Hematopoietic multipotent progenitor cell (in vitro differentiated cells): Measurements from ENCODE around the gene SCRN1. TPM values are rescaled to one million over a fixed set of nuclear protein-coding genes. Genes with fewer than 3 reads are reported as not detected.

Experiments
- DNase-seq, 3 donors: peaks; one replicate each; pipeline ENCODE4 v3.0.0-alpha.2; 2011 to 2015; ENCODE audit warnings: low read depth in 2 of 3, low spot score in 2 of 3
- total RNA-seq: library from RNA; depleted of rRNA; stranded (reverse); fragments of >200 nt; gene quantifications from one replicate; pipeline ENCODE4 v1.2.3, GENCODE V29; 2012

SCRN1 gene
- total RNA-seq, 1 donor: 36.4 TPM

DNA sequence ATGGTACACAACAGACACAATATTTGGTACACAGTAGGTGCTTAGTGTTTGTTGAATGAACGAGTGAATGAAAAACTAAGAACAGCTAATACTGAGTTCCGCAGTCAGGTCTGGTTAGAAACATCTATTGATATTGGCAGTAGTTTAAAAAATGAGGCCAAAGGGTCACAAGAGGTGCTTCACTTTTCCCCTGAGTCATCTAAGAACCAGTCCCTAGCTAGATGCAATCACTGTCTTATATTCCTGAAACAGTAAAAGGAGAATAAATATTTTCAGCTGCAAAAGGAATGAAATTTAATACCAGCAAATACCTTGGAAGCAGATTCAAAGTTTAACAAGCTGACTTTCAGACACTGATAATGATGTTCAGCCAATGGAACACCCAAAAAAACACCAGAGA lies 54.5 kb downstream of the SCRN1 start:
- no peak for DNase-seq

DNA sequence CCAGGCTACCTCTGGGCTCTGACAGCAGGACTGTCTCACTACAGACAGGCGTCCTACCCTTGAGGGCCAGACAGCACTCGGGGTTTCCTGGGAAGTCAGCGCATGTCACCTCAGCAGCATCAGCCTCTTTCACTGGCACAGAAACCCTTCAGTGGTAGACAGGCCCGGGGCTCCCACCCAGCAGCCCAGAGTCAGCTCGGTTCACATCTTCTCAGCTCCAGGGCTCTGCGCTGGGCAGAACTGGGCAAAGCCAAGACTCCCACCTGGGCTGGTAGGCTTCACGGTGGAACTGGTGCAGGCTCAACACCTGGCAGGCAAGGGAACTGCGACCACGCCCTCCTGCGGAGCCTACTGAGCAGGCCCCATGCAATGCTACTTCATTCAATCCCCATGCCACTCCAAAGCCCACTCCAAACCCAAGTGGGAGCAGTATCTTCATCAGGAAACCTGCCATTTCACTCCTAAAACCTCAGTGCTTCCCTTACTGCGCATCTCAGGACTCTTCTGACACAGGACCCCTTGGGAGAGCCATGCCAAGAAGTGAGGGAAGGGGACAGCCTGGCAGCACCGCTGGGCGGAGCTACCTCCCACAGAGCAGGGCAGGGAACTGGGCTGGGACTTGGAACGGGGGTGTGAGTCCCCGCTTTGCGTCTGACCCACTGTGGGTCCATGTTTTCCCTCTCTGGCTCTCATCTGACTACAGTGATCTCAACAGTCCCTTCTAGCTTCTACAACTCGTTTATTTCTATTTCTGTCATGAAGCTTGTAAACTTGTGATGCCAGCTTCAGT lies 60.4 kb downstream of the SCRN1 start:
- no peak for DNase-seq

DNA sequence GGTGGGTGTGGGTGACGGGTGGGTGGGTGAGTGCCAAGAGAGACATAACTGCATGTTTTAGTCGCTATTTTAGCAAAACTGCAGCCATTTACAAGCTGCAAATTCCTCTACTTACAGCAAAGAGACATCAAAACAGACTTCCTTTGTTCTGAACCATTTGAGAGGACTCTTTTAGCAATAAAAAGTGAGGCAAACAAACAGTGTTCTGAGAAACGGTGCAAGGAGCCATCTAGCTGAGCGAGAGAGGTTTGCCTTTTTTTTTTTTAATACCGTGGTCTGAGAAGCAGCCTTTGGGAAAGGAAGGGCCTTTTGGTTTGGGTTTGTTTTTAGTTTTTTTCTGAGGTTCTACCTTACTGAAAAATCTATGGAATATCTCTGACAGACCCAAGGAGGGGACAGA lies 62.9 kb downstream of the SCRN1 start:
- DNase-seq: no peak

DNA sequence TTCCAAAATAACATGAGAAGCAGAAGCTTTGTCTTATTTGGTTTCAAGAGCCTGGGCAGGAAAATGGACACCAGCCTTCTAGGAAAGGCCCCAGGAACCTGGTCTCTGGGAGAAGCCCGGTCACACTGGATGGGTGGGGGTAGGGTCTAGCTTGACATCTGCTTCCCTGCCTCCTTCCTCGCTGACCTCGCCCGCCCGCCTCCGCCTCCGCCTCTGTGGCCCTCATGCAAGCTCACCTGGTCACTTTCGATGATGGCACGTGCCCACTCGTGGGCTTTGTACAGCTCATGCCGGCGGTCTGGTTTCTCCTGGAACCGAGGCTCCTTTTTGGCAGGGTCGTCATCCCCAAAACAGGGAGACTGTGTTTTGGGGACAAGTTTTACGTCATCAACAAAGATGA lies 63.4 kb downstream of the SCRN1 start:
- no peak for DNase-seq

DNA sequence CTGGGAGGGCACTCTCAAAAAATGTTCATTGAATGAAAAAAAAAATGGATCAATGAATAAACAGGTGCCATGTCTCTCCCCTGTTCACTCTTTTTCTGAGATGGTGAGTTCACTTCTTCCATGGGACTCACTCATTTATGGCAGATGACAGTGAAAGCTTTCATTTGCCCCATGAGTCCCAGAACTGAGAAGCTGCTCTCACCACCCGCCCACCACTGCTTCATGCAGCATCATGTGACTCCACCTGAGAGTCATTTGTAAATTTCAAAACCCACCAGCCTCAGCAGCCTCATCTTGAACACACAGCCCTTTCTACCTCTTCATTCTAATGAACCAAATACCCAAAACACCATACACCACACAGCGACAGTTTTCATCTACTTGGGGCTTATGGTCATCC lies 64.9 kb downstream of the SCRN1 start:
- DNase-seq: no peak

DNA sequence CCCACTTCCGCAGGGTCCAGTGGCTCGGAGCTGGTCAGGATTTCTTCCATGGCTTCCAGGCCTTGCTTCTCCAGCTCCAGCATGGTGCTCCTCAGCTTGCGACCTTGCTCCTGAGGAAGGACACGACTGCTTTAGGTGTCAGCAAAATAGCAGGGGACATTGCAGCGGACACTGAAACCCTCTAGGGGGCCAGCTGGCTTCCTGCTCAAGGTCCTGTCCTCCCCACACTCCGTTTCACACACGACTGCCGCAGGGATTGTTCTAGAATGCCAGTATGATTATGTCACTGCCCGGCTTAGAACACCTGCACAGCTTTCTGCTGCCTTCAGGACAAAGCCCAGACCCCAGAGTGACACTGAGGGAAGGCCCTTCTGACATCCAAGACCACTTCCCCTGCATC lies 65.6 kb downstream of the SCRN1 start:
- no peak for DNase-seq

DNA sequence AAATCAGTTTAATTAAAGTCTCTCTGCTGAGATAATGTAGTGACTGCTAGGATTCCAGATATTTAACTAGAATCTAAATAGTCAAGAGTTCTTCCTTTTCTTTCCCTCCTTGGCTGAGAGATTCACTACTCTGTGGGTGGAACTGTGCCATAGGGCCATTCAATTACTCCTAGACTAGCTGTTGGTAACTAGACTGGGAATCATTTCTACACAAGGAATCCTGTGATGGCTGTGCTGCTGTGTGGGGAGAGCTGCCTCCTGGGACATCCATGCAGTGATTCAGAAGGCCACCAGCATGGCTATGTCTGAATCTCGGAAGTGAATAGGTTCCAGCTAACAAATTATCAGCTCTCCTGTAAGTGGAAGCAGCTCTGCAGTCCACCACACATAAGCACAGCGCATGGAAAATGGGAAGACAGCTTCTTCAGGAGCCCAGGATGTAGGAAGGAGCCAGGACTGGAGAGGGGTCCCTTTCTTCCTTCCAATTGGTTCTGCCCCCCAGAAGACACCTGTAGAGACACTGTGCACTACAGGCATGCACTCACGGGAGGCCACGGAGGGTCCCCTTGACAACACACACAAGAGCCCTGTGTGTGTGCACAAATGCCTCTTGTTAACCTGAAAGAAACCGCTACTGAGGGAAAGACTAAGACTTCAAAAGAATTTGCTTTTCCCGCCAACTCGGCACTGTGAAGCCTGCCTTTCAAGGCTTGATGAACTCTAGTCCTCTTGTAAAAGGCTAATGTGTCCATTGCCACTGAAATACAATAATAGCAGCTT lies 66.5 kb downstream of the SCRN1 start:
- no peak for DNase-seq

DNA sequence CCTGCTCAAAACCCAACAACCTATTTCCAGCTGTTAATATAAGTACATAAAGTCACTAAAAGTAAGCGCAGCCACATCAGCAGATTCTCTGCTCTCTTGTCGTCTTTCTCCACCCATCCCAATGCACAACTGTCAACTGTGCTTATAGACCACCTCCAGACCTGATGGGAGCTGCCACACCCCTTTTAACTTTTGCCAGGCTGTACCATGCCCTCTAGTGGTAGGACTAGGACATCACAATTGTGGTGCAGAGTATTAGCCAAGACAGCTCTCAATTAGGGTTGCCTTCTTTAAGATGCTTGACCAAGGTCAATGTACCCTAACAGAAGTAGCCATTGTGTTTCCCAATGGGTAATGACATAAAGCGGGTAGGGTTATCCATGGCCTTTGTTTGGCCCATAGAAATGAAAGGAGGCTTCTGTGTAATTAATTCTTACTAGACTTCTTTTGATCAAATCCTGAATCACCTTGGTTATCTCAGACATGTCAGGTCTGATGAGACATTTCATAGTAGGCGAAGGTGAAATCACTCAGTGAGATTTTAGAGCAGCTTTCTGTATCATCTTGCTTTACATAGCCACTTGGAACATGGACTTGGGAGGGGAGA lies 68.1 kb downstream of the SCRN1 start:
- DNase-seq: peak; percentile 4 to 78 (median 61)

DNA sequence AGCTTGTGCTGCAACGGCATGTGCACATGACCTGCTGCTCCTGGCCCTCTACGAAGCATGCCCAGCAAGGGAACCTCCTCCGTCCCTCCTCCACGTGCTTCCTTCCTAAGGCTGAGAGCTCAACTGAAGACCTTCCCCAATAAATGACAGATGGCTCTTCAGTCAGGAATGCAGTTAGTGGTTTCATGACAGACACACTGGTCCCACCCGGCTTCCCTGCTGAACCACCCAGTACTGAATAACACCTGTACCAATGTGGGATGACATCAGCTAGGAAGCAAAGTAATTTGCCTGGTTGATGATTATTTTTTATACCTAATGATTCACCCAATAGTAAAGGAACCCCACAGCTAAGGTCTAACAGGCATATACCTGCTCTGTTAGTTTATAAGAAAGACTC lies 69.1 kb downstream of the SCRN1 start:
- no peak for DNase-seq

DNA sequence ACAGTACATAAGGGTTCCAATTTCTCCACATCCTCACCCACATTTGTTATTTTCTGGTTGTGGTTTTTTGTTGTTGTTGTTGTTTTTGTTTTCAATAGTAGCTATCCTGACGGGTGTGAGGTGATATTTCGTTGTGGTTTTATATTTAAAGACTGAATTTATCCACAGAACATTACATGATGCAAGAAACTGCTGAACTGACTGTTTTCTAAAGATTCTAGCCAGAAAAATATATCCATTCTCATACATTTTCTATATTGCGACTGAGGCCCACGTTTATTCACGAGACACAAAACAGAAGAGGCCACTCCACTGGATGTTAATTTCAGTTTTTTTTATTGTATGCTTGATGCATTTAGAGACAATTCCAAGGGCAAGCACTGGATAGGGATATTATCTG lies 69.8 kb downstream of the SCRN1 start:
- no peak for DNase-seq

DNA sequence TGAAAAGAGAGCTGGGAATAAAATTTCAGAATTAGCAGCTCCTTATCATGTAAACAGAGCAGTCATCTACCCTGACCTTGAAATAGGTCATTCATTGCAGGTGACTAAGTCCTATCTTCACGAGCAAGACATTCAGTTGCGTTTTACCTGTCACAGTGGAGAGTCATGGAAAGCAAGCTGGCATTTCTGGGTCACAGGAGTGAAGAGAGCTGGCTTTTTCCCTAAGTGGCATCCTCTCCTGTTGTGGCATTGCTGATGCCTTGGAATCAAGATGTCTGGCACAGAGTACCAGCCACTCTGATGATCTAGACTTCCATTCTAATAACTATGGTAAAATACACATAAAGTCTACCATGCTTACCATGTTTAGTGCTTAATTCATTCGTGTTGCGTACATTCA lies 70.8 kb downstream of the SCRN1 start:
- no peak for DNase-seq

DNA sequence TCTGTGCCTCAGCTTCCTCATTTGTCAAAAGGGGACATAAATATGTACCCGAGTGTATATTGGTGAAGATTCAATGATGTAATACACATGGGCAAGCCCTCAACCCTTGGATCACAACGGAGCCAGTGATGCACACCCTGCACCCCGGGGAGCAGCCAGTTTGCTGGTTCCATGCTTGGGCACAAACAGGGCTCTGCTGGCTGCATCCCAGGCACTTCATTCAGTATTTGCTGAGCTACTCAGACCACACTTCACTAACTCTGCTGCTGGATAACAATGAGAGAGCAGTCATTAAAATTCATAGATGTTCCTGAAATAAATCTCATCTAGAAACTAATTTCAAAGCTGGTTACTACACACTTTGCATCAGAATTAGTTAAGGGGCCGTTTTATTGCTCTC lies 72.0 kb downstream of the SCRN1 start:
- DNase-seq: no peak

DNA sequence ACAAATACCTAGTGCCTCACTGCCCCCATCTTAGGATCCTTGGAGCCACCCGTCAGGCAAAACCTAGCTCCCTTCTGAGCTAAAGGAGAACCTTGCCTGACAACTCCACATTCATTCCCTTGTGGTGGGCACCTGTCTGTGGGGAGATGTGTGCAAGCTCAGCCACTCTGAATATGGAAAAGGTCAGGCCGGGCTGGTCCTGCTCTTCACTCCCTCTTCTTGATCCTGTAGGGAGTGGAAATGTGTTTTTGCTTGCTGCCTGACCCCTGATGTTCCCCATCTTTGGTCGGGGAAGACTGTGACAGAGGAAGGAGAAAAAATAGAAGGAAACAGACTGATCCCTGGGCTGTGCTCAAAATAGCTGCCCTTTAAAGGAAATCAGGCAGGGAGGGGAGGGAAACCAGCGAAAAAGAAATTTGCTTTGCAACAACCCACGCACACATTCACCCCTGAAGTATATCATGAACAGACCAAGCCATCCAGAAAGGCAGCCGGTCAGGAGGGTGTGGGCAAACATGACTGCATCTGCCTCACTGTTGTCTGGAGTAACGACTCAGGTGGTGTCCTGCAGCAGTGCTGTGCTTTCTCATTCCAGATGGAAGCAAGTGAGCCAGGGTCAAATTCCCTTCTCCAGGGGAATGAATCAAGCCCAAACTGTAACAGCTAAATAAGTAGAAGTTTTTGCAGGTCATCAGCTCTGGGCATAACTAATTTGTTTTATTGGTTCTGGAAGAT lies 74.0 kb downstream of the SCRN1 start:
- DNase-seq: no peak

DNA sequence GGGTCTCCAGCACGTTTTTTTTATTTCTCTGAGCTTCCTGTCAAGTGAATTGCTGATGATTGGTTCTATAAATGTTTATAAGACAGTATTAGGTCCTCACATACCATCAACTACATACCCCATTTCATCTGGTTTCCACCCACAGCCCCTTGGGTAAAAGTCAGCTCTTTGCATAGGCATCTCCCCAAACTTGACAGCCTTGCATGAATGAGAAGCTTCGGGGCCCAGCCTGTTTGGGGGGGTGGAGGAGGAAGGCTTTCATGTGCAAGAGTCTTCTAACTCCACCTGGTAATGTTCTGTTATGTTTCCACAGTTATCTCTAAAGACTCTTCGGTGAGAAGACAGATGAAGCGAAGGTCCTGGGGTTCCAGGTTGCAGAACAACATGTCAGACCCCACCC lies 75.4 kb downstream of the SCRN1 start:
- DNase-seq: no peak

DNA sequence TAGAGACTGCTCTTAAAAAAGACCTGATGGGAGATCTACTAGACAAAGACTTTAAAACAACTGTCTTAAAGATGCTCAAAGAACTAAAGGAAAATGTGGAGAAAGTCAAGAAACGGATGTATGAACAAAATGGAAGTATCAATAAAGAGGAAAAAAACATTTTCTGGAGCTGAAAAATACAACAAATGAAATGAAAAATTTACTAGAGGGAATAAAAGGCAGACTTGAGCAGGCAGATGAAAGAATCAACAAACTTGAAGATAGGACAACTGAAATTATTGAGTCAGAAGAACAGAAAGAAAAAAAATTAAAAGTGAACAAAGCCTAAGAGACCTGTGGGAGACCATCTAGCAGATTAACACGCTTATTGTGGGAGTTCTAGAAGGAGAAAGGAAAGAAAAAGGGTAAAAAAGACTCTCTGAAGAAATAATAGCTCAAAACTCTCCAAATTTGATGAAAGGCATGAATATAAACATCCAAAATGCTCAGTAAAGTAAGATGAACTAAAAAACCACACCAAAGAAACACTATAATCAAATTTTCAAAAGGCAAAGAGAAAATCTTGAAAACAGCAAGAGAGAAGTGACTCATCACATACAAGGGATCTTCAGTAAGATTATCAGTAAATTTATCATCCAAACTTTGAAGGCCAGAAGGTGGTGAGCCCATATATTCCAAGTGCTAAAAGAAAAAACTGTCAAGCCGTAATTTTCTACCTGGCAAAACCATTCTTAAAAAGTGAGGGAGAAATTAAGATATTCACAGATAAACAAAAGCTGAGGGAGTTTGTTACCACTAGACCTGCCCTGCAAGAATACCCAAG lies 83.2 kb downstream of the SCRN1 start:
- no peak for DNase-seq

DNA sequence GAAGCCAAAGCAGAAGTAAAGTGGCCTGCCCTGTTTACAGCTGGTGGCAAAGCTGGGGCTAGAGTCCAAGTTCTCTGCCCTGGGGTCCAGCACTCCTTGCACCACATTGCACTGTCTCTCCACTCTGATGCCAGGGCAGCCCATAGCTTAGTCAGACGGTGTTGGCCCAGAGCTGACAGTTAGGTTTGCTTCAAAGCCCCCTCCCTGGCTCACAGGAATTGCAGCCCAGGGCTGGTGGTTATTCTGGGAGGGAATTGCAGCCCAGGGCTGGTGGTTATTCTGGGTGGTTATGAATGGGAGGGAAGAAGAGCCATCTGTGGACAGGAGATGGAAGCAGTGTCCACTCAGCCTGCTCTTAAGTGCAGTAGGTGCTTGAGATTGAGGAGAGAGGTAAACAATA lies 88.9 kb downstream of the SCRN1 start:
- no peak for DNase-seq

DNA sequence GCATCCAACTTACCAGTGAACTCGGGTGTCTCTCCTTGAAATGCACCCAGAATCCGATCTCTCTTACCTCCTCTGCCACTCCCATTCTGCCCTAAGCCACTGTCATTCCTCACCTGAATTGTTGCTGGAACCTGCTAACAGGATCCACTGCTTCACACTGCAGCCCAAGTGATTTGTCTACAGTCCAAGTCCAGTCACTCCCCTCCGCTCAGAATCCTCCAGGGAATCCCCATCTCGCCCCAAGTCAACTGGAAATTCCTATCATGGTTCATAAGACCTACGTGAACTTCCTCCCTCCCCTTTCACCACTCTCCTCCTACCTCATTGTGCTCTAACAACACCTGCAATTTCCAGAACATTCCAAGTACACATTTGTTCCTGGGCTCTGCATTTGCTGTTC lies 91.3 kb downstream of the SCRN1 start:
- DNase-seq: no peak

DNA sequence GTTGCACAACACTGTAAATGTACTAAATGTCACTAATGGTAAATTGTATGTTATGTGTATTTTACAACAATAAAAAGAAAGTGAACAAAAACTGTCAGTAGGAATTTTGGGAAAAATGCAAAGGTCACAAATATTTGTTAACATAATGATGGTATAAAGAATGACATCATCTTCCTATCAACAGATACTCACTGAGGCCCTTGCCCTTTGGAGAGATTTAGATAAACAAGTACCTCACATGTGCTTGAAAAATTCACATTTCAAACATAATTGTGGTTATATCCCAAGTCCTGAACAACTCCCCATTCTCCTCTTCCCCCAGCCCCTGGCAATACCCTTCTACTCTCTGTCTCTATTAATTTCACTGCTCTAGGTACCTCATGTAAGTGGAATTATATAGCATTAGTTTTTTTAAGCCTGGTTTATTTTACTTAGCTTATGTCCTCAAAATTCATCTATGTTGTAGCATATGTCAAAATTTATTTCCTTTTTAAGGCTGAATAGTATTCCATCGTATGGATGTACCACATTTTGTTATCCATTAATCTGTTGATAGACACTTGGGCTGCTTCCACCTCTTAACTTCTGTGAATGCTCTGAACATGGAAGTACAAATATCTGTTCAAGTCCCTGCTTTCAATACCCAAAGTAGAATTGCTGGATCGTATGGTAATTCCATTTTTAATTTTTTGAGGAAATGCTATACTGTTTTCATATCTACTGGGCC lies 92.8 kb downstream of the SCRN1 start:
- no peak for DNase-seq

DNA sequence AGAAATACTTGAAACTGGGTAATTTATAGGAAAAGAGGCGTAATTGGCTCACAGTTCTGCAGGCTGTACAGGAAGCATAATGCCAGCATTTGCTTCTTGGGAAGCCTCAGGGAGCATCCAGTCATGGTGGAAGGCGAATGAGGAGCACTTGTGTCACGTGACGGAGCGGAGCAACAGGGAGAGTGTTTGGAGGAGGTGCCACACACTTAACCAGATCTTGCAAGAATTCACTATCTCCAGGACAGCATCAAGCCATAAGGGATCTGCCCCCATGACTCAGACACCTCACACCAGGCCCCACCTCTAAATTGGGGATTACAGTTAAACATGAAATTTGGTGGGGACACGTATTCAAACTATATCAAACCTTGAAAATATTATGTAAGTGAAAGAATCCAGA lies 94.0 kb downstream of the SCRN1 start:
- no peak for DNase-seq

DNA sequence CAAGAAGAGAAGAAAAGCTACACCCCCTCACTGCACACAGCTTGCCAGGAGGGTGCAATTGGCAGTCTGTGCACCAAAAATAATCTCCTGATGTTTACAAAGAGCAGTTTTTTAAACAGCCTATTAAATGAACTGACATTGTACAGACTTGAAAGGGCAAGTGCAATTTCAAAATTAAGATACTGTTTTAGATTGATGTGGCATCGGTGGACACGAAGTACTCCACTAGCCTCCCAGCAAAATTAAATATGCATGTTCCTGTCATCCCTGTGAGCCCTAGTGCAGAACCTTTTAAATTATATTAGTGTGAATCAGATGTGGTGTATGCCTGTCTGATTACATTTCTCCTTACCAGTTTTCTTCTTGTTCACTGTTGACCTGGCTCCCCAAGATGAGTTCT lies 95.3 kb downstream of the SCRN1 start:
- no peak for DNase-seq
